H1 (cell line): ENCODE results near the gene PAF1. TPM values are rescaled to one million over a fixed set of nuclear protein-coding genes. Genes with fewer than 3 reads are reported as not detected.

ENCODE experiments used
- CTCF ChIA-PET: fragments of 300-600 bp; sonication (Branson Sonifier 250); formaldehyde crosslinking; loops from one replicate; lab custom pipeline; 2021; ENCODE audit not compliant: partially characterized antibody; lab: Charles Lee
- POLR2A ChIA-PET: fragments of 300-600 bp; sonication (Branson Sonifier 250); formaldehyde crosslinking; loops from one replicate; lab custom pipeline; 2021; ENCODE audit warnings: inconsistent platforms; ENCODE audit not compliant: partially characterized antibody; lab: Charles Lee
- DNase-seq, 2 experiments: peaks; one replicate each; pipeline versions ENCODE4 v3.0.0 to v3.0.0-alpha.2; 2010 to 2022; ENCODE audit warnings: low spot score in 2 of 2, low read depth in 1 of 2, mixed read lengths in 1 of 2
- FAIRE-seq: peaks from 2 replicates; lab custom pipeline; 2011; peaks lifted over from hg19 to GRCh38; lab: Jason Lieb, UNC
- H2AFZ ChIP-seq: 2 replicates; pipeline ENCODE4 v1.8.1; 2012; ENCODE audit warnings: low read length, inconsistent platforms
- H2AK5ac ChIP-seq: 2 replicates; pipeline ENCODE4 v1.6.1; 2013; ENCODE audit warnings: low read depth, low read length
- H2BK120ac ChIP-seq: replicated peaks from 2 replicates; pipeline ENCODE3; 2013; ENCODE audit warnings: low read depth, low read length, inconsistent platforms
- H2BK12ac ChIP-seq: 2 replicates; pipeline ENCODE4 v1.6.1; 2013; ENCODE audit warnings: low read depth, low read length
- H2BK15ac ChIP-seq: 2 replicates; pipeline ENCODE4 v1.6.1; 2013; ENCODE audit warnings: low read length
- H2BK20ac ChIP-seq: 2 replicates; pipeline ENCODE4 v1.6.1; 2013; ENCODE audit warnings: low read length
- H2BK5ac ChIP-seq: 2 replicates; pipeline ENCODE4 v1.6.1; 2013; ENCODE audit warnings: low read depth, low read length
- H3K14ac ChIP-seq: 2 replicates; pipeline ENCODE4 v1.6.1; 2013; ENCODE audit warnings: inconsistent platforms; ENCODE audit not compliant: insufficient read length
- H3K18ac ChIP-seq: 2 replicates; pipeline ENCODE4 v1.6.1; 2013; ENCODE audit warnings: low read length; ENCODE audit errors: extremely low read depth
- H3K23ac ChIP-seq: 2 replicates; pipeline ENCODE4 v1.6.1; 2013; ENCODE audit warnings: inconsistent platforms; ENCODE audit not compliant: insufficient read length
- H3K23me2 ChIP-seq: 2 replicates; pipeline ENCODE4 v1.6.1; 2013; ENCODE audit warnings: low read depth, low read length
- H3K27ac ChIP-seq: 2 replicates; pipeline ENCODE4 v1.6.1; 2011; ENCODE audit warnings: low read depth, low read length, inconsistent platforms
- H3K27me3 ChIP-seq, 4 experiments: replicated peaks in 1 of 4; 1 replicate in 1 of 4; 2 replicates in 3 of 4; pipeline versions ENCODE4 v1.6.1 to v1.8.1; 2011 to 2013; ENCODE audit warnings: low read length in 3 of 4, mild to moderate bottlenecking in 3 of 4, inconsistent platforms in 2 of 4, mixed read lengths in 2 of 4, moderate library complexity in 1 of 4; ENCODE audit not compliant: control insufficient read depth in 3 of 4, insufficient read depth in 3 of 4; ENCODE audit errors: extremely low read depth in 1 of 4
- H3K36me3 ChIP-seq, 4 experiments: 2 replicates each; pipeline versions ENCODE4 v1.6.1 to v1.8.1; 2011 to 2013; ENCODE audit warnings: mild to moderate bottlenecking in 4 of 4, low read length in 3 of 4, moderate library complexity in 2 of 4, control low read depth in 1 of 4, inconsistent platforms in 1 of 4; ENCODE audit not compliant: insufficient read depth in 4 of 4, control insufficient read depth in 2 of 4
- H3K4ac ChIP-seq: replicated peaks from 2 replicates; pipeline ENCODE3; 2013; ENCODE audit warnings: low read length, low read depth, mixed read lengths, inconsistent platforms; ENCODE audit not compliant: insufficient read length
- H3K4me1 ChIP-seq, 4 experiments: replicated peaks in 1 of 4; 1 replicate in 1 of 4; 2 replicates in 3 of 4; pipeline versions ENCODE4 v1.6.1 to v1.8.1; 2011 to 2013; ENCODE audit warnings: low read length in 3 of 4, inconsistent platforms in 2 of 4, mixed read lengths in 1 of 4; ENCODE audit not compliant: insufficient read depth in 4 of 4, control insufficient read depth in 3 of 4
- H3K4me2 ChIP-seq, 2 experiments: 2 replicates each; pipeline versions ENCODE4 v1.6.1 to v1.8.1; 2011 to 2013; ENCODE audit warnings: low read depth in 2 of 2, low read length in 2 of 2, control low read depth in 1 of 2, inconsistent platforms in 1 of 2, mild to moderate bottlenecking in 1 of 2; ENCODE audit not compliant: insufficient read depth in 1 of 2
- H3K4me3 ChIP-seq, 4 experiments: fragments of 200-600, 300-600 bp in 1 of 4; sonication (generic), shearing (Covaris generic), sonication (Bioruptor Twin) in 1 of 4; 2 replicates each; pipeline versions ENCODE4 v1.5.1 to v1.8.1; 2011 to 2016; ENCODE audit warnings: low read length in 4 of 4, low read depth in 3 of 4, control low read depth in 2 of 4, inconsistent platforms in 2 of 4, mild to moderate bottlenecking in 2 of 4, mixed read lengths in 1 of 4, moderate library complexity in 1 of 4; ENCODE audit not compliant: insufficient read depth in 2 of 4; ENCODE audit errors: extremely low read depth in 1 of 4
- H3K56ac ChIP-seq: replicated peaks from 2 replicates; pipeline ENCODE3; 2013; ENCODE audit warnings: low read depth, mild to moderate bottlenecking, mixed read lengths, low read length, inconsistent platforms; ENCODE audit not compliant: insufficient read length
- H3K79me1 ChIP-seq: 2 replicates; pipeline ENCODE4 v1.6.1; 2013; ENCODE audit warnings: low read depth, low read length, control low read depth
- H3K79me2 ChIP-seq, 2 experiments: 2 replicates each; pipeline versions ENCODE4 v1.6.1 to v1.8.1; 2012 to 2013; ENCODE audit warnings: low read length in 2 of 2, mild to moderate bottlenecking in 2 of 2, inconsistent platforms in 1 of 2; ENCODE audit not compliant: insufficient read depth in 2 of 2, control insufficient read depth in 1 of 2
- H3K9ac ChIP-seq, 4 experiments: replicated peaks in 1 of 4; 1 replicate in 1 of 4; 2 replicates in 3 of 4; pipeline versions ENCODE4 v1.6.1 to v1.8.1; 2011 to 2013; ENCODE audit warnings: low read depth in 3 of 4, low read length in 3 of 4, control low read depth in 2 of 4, mild to moderate bottlenecking in 2 of 4, moderate library complexity in 2 of 4, inconsistent platforms in 1 of 4; ENCODE audit errors: extremely low read depth in 1 of 4
- H3K9me3 ChIP-seq, 2 experiments: 2 replicates each; pipeline versions ENCODE4 v1.6.1 to v1.8.1; 2012 to 2013; ENCODE audit warnings: mild to moderate bottlenecking in 2 of 2, moderate library complexity in 2 of 2, control low read depth in 1 of 2, inconsistent platforms in 1 of 2, low read depth in 1 of 2, low read length in 1 of 2, mixed read lengths in 1 of 2; ENCODE audit not compliant: insufficient read depth in 2 of 2
- H4K20me1 ChIP-seq, 2 experiments: replicated peaks in 1 of 2; 2 replicates each; pipeline versions ENCODE3 to v1.8.1; 2011 to 2013; ENCODE audit warnings: inconsistent platforms in 2 of 2, low read length in 2 of 2, mild to moderate bottlenecking in 1 of 2; ENCODE audit not compliant: insufficient read depth in 2 of 2, control insufficient read depth in 1 of 2
- H4K5ac ChIP-seq: 2 replicates; pipeline ENCODE4 v1.6.1; 2013; ENCODE audit warnings: low read length, low read depth, mixed read lengths, inconsistent platforms; ENCODE audit not compliant: insufficient read length
- H4K8ac ChIP-seq: 2 replicates; pipeline ENCODE4 v1.8.0; 2013; ENCODE audit warnings: mild to moderate bottlenecking, moderate library complexity, low read length, inconsistent platforms; ENCODE audit not compliant: insufficient read depth; ENCODE audit errors: extremely low read depth
- H4K91ac ChIP-seq: replicated peaks from 2 replicates; pipeline ENCODE3; 2013; ENCODE audit warnings: low read length, mixed read lengths, inconsistent platforms; ENCODE audit not compliant: insufficient read length
- KDM5A ChIP-seq: fragments of 200-600 bp; IDR thresholded peaks from 2 replicates; pipeline ENCODE4 v1.7.1; 2012; ENCODE audit warnings: mild to moderate bottlenecking, low read length, inconsistent platforms, mixed read lengths
- POLR2AphosphoS5 ChIP-seq: IDR thresholded peaks from 2 replicates; pipeline ENCODE4 v1.6.1; 2011; ENCODE audit warnings: low read depth, low read length
- WGBS, 2 experiments: shearing (Covaris generic) in 1 of 2; methylation state at CpG; one replicate each; pipeline versions ENCODE4 v1.1.6 to v1.1.7; 2013 to 2015; ENCODE audit warnings: low lambda C conversion rate in 2 of 2, mixed read lengths in 2 of 2, inconsistent platforms in 1 of 2, low coverage in 1 of 2, missing lambda C conversion rate in 1 of 2; ENCODE audit not compliant: insufficient replicate concordance in 2 of 2, insufficient coverage in 1 of 2, insufficient read length in 1 of 2; ENCODE audit errors: extremely low coverage in 1 of 2, missing lambda C conversion rate in 1 of 2; 5-methylcytosine and 5-hydroxymethylcytosine counted together
- polyA plus RNA-seq, 7 experiments: library from polyadenylated mRNA; depleted of rRNA in 3 of 7; stranded (reverse) in 5 of 7; unstranded in 2 of 7; fragments of >200 nt in 5 of 7; fragments of 200-250 nt in 2 of 7; gene quantifications; 1 replicate in 5 of 7; 2 replicates in 1 of 7; 4 replicates in 1 of 7; pipeline versions ENCODE4 v1.2.1 to v1.2.3, GENCODE V29; 2011 to 2013; ENCODE audit warnings: missing spikeins in 2 of 7, mixed read lengths in 2 of 7
- total RNA-seq: library from RNA; stranded (reverse); fragmentation: NEBNext Ultra II Directional; extraction: Animal tissue kit (Norgen Biotek cat#: 25700); gene quantifications from 2 replicates; pipeline ENCODE4 v1.2.1, GENCODE V29; 2021

Gene PAF1
- total and polyA plus RNA-seq, 2 of the 8 experiments (the other 6 are each of a cell fraction or from before 2014, with no cell fraction given), result 31.4 to 58.6 TPM

DNA sequence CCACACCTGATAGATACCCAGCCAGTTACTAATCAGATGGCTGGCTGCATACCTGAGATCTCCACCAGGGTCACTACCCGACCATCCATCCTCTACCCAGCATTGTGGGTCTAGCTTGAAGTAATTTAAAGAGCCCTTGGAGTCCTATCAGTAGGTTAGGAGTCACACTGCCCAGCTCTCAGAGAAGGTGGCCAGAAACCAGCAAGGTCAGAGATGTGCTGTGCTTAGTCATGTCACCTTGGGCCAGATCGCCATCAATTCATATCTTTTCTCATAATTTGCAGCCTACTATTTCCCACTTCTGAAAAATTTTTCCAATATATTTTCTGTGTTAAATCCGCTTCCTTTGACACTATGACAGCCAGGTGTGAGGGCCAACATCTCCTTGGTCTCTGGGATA is 34.8 kb downstream of the PAF1 start:
- WGBS, 2 experiments, result 86% methylated on average over 3 of the region's 3 CpGs; no CpG with 5 or more reads in 1 of the 2 experiments
- DNase-seq, result no peak

More for the DNA sequence above, 34.8 kb downstream of the PAF1 start:
- H3K27me3 ChIP-seq, result no peaks in the 10 kb centered on the region
- H3K9me3 ChIP-seq, result no peaks in the 10 kb centered on the region
- H3K4me1 ChIP-seq, result no peaks in the 10 kb centered on the region
- H3K18ac ChIP-seq, result no peak overlapping the region
- no peak overlapping the region for H4K91ac ChIP-seq
- no peak overlapping the region for H2BK120ac ChIP-seq
- no peak for TF ChIP-seq POLR2AphosphoS5
- TF ChIP-seq KDM5A, result no peak
- H3K4me3 ChIP-seq, result no peak overlapping the region
- no peak overlapping the region for H3K14ac ChIP-seq
- H2BK5ac ChIP-seq, result no peak overlapping the region
- no peak overlapping the region for H4K8ac ChIP-seq
- no peak overlapping the region for H2BK20ac ChIP-seq
- H3K9ac ChIP-seq, result no peak overlapping the region
- no peaks in the 10 kb centered on the region for H3K79me1 ChIP-seq
- no peak overlapping the region for H2AFZ ChIP-seq
- H4K5ac ChIP-seq, result no peak overlapping the region
- H3K36me3 ChIP-seq, result peaks cover 32 to 72% (median 55%) of the 10 kb centered on the region in 4 experiments
- H3K79me2 ChIP-seq, result no peaks in the 10 kb centered on the region
- no peaks in the 10 kb centered on the region for H3K23me2 ChIP-seq
- no peak overlapping the region for H3K4ac ChIP-seq
- no peak overlapping the region for H3K23ac ChIP-seq
- CTCF ChIA-PET, result interaction anchor here (1.0 to 1.8 kb wide), 3 partner anchors 10 to 55 kb away, joined by 3 to 8 read pairs (median 3); no protein-coding TSS in a partner anchor
- no peak overlapping the region for H2AK5ac ChIP-seq
- POLR2A ChIA-PET, result interaction anchor here (0.5 to 4.9 kb wide), 5 partner anchors 9 to 124 kb away, joined by 3 to 18 read pairs (median 7); partner anchors contain the start of genes MED29, PAF1 and TIMM50
- H3K4me2 ChIP-seq, result no peak overlapping the region
- H3K27ac ChIP-seq, result no peak overlapping the region
- H4K20me1 ChIP-seq, result peaks cover 1 to 7% of the 10 kb centered on the region in 2 experiments
- H2BK15ac ChIP-seq, result no peak overlapping the region
- no peak overlapping the region for H2BK12ac ChIP-seq
- H3K56ac ChIP-seq, result no peak overlapping the region
- no peak for FAIRE-seq
